Measurements from ENCODE around the gene SMAD3. TPM values are rescaled to one million over a fixed set of nuclear protein-coding genes. Genes with fewer than 3 reads are reported as not detected.

SMAD3 gene
- total and polyA plus RNA-seq, 2 of the 8 experiments (the other 6 are each of a cell fraction or from before 2014, with no cell fraction given): 10.1 to 12.4 TPM

DNA sequence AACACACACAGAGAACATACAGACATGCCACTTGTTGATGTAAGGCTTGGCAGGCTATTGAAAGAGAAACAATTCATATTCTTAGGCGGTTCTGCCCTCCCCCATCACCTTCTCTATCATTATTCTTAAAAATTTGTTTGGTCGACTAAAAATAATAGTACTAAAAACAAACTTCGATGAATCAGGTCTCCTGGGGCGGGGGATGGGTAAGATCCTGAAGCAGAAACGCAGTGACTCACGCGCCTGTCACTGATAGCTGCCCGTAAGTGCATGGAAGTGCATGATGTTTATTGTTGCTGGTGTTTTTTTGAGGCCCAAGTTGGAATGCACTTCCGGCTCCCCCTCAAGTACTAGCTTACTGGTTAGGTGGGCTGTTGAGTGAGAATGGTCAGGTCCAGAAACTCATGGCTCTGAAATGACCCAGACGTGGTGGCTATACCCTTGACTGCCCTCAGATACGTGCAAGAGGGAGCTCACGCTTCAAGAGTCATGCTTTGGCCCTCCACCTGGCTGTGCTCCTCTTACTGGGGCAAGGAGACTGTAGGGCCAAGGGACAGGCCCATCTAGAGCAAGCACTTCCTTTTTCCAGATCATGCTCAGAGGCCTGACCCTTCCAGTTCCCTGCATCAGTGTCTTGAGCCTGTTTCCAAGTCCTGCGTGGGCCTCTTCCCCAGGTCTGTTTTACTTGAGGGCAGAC is 10.9 kb downstream of the SMAD3 start (continued):
- TF ChIP-seq, protein P1, sequence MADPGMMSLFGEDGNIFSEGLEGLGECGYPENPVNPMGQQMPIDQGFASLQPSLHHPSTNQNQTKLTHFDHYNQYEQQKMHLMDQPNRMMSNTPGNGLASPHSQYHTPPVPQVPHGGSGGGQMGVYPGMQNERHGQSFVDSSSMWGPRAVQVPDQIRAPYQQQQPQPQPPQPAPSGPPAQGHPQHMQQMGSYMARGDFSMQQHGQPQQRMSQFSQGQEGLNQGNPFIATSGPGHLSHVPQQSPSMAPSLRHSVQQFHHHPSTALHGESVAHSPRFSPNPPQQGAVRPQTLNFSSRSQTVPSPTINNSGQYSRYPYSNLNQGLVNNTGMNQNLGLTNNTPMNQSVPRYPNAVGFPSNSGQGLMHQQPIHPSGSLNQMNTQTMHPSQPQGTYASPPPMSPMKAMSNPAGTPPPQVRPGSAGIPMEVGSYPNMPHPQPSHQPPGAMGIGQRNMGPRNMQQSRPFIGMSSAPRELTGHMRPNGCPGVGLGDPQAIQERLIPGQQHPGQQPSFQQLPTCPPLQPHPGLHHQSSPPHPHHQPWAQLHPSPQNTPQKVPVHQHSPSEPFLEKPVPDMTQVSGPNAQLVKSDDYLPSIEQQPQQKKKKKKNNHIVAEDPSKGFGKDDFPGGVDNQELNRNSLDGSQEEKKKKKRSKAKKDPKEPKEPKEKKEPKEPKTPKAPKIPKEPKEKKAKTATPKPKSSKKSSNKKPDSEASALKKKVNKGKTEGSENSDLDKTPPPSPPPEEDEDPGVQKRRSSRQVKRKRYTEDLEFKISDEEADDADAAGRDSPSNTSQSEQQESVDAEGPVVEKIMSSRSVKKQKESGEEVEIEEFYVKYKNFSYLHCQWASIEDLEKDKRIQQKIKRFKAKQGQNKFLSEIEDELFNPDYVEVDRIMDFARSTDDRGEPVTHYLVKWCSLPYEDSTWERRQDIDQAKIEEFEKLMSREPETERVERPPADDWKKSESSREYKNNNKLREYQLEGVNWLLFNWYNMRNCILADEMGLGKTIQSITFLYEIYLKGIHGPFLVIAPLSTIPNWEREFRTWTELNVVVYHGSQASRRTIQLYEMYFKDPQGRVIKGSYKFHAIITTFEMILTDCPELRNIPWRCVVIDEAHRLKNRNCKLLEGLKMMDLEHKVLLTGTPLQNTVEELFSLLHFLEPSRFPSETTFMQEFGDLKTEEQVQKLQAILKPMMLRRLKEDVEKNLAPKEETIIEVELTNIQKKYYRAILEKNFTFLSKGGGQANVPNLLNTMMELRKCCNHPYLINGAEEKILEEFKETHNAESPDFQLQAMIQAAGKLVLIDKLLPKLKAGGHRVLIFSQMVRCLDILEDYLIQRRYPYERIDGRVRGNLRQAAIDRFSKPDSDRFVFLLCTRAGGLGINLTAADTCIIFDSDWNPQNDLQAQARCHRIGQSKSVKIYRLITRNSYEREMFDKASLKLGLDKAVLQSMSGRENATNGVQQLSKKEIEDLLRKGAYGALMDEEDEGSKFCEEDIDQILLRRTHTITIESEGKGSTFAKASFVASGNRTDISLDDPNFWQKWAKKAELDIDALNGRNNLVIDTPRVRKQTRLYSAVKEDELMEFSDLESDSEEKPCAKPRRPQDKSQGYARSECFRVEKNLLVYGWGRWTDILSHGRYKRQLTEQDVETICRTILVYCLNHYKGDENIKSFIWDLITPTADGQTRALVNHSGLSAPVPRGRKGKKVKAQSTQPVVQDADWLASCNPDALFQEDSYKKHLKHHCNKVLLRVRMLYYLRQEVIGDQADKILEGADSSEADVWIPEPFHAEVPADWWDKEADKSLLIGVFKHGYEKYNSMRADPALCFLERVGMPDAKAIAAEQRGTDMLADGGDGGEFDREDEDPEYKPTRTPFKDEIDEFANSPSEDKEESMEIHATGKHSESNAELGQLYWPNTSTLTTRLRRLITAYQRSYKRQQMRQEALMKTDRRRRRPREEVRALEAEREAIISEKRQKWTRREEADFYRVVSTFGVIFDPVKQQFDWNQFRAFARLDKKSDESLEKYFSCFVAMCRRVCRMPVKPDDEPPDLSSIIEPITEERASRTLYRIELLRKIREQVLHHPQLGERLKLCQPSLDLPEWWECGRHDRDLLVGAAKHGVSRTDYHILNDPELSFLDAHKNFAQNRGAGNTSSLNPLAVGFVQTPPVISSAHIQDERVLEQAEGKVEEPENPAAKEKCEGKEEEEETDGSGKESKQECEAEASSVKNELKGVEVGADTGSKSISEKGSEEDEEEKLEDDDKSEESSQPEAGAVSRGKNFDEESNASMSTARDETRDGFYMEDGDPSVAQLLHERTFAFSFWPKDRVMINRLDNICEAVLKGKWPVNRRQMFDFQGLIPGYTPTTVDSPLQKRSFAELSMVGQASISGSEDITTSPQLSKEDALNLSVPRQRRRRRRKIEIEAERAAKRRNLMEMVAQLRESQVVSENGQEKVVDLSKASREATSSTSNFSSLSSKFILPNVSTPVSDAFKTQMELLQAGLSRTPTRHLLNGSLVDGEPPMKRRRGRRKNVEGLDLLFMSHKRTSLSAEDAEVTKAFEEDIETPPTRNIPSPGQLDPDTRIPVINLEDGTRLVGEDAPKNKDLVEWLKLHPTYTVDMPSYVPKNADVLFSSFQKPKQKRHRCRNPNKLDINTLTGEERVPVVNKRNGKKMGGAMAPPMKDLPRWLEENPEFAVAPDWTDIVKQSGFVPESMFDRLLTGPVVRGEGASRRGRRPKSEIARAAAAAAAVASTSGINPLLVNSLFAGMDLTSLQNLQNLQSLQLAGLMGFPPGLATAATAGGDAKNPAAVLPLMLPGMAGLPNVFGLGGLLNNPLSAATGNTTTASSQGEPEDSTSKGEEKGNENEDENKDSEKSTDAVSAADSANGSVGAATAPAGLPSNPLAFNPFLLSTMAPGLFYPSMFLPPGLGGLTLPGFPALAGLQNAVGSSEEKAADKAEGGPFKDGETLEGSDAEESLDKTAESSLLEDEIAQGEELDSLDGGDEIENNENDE (IDR thresholded peaks at IDR 0.05; ENCODE audit: insufficient replicate concordance, low read length): no peak
- no peak for TF ChIP-seq BACH1 (IDR thresholded peaks at IDR 0.05; ENCODE audit: low read length)
- no peak for TF ChIP-seq CHD1 (IDR thresholded peaks at IDR 0.05; ENCODE audit: low read depth, low read length)
- no peak for TF ChIP-seq CBX5 (IDR thresholded peaks at IDR 0.05; ENCODE audit: low read depth, low read length)
- TF ChIP-seq, protein P2, sequence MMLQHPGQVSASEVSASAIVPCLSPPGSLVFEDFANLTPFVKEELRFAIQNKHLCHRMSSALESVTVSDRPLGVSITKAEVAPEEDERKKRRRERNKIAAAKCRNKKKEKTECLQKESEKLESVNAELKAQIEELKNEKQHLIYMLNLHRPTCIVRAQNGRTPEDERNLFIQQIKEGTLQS (IDR thresholded peaks at IDR 0.05; ENCODE audit: insufficient read depth, low read depth, low read length): no peak
- no peak for TF ChIP-seq SIN3A (conservative IDR thresholded peaks at IDR 0.05 in 1 of 2, IDR thresholded peaks at IDR 0.05 in 1 of 2; ENCODE audit: low read depth in 1 of 2, low read length in 2 of 2)
- TF ChIP-seq BCL11A (IDR thresholded peaks at IDR 0.05; ENCODE audit: low read depth in 2 of 2, low read length in 2 of 2): no peak
- TF ChIP-seq, protein P3, sequence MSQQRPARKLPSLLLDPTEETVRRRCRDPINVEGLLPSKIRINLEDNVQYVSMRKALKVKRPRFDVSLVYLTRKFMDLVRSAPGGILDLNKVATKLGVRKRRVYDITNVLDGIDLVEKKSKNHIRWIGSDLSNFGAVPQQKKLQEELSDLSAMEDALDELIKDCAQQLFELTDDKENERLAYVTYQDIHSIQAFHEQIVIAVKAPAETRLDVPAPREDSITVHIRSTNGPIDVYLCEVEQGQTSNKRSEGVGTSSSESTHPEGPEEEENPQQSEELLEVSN (IDR thresholded peaks at IDR 0.05): no peak
- no peak for TF ChIP-seq POLR2AphosphoS5 (IDR thresholded peaks at IDR 0.05; ENCODE audit: low read depth, low read length)

Measured in H1 (cell line).